Stimulated activated CD8-positive, alpha-beta memory T cell treated with anti-CD3 and anti-CD28 coated beads, Interleukin-15, amount 100 ng/mL, for 24 hours (primary cell): ENCODE data around the gene BCKDHA.
"Not testable (repeated sequence)": the region's sequence is repeated elsewhere in the genome, so short reads cannot be mapped to it uniquely, and the experiment has no call there.

ENCODE experiments used
- DNase-seq: peaks from one replicate; pipeline ENCODE4 v3.0.0-alpha.2; 2020; ENCODE audit warnings: low read depth

Gene BCKDHA

DNA sequence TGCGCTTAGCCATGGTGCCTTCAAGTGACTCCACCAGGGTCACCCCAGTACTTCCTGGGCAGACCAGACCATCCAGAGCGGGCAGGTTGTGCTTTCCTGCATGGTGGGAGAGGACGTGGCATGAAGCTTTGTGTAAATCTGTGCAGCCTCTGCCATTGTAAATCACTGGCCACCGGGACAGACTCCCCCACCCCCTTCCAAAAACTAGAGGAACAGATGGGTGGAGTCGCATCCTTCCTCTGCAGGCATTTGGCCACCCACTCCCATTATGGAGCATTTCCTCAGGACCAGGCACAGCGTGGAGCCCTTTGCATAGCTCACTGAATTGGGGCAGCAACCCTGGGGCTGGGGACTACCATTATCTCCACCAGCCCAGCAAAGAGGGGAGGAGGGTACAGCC is 8.2 kb downstream of the BCKDHA start:
- no peak for DNase-seq

DNA sequence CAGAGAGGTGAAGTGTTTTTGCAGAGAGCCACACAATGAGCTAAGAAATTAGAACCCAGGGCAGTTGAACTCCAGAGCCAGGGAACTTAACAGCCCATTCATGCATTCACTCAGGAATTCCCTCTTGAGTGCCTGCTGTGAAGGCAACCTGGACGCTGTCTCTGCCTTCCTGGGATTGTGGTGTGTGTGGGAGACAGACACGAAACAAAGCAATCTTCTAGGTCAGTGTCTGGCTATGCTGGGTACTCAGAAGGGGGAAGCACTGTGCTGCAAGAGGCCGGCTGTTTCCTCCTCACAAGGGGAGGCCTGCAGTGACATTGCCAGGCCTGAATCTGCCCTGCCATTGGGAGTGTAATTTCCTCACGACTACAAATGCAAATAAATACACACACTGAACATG is 9.7 kb downstream of the BCKDHA start:
- no peak for DNase-seq

DNA sequence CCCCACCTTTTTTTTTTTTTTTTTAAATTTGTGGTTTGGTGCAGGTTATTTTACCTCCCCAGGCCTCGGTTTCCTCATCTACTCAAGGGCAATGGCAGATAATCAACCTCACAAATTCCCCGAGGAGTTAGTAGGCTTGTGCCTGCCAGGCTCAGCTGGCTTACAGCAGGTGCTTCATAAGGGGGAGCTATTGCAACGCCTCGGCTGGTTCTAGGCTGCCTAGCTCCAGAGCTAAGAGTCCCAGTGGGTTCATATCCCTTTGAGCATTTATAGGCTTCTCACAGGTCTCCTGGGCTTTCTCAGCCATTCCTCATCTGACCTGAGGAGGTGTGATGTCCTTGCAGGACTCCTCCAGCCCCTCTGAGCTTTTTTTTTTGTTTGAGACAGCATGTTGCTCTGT is 10.6 kb downstream of the BCKDHA start:
- DNase-seq = no peak

DNA sequence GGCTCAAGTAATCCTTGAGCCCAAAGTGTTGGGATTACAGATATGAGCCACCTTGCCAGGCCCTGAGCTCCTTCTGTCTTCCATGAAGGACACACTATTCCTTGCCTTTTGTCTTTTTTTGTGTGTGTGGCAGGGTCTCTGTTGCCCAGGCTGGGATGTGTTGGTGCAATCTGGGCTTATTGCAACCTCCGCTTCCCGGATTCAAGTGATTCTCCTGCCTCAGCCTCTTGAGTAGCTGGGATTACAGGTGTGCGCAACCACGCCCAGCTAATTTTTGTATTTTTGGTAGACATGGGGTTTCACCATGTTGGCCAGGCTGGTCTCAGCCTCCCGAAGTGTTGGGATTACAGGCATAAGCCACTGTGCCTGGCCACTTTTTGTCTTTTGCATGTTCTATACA is 11.2 kb downstream of the BCKDHA start:
- DNase-seq = not testable (repeated sequence)

DNA sequence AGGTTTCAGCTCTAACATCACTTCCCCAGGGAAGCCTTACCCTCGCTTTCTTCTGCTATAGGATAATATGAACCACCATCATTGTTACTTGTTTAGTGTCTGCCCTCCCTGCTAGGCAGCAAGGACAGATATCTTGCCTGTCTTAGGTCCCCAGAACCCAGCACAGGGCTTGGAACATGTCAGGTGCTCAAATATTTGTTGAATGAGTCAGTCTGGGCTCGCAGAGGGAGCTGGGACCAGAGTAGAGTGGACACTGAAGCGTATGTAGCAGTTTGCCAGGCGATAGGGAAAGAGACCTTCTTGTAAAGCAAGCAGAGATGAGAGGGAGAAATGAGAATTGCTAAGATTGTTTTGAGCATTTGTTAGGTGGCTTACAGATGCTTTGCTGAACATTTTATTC is 11.7 kb downstream of the BCKDHA start:
- no peak for DNase-seq

DNA sequence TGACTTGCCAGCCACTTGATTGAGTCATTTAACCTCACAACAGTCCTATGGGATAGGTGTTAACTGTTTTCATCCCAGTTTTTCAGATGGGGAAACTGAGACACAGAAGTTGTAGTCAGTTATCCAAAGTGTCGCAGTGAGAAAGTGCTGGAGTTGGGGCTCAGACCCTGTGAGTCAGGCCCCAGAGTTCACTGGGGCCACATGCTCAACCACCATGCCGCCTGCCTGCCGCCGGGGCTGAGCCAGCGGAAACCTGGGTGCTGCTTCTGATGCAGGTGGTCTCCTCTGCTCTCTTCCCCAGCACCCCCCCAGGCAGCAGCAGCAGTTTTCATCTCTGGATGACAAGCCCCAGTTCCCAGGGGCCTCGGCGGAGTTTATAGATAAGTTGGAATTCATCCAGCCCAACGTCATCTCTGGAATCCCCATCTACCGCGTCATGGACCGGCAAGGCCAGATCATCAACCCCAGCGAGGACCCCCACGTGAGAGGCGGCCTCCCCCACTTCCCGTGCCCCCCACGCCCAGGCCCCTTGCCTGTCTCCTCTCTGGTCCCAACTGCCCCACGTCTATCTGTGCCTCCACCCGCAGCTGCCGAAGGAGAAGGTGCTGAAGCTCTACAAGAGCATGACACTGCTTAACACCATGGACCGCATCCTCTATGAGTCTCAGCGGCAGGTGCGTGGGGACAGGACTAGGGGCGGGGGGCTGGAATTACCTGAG is 12.9 kb downstream of the BCKDHA start:
- no peak for DNase-seq

DNA sequence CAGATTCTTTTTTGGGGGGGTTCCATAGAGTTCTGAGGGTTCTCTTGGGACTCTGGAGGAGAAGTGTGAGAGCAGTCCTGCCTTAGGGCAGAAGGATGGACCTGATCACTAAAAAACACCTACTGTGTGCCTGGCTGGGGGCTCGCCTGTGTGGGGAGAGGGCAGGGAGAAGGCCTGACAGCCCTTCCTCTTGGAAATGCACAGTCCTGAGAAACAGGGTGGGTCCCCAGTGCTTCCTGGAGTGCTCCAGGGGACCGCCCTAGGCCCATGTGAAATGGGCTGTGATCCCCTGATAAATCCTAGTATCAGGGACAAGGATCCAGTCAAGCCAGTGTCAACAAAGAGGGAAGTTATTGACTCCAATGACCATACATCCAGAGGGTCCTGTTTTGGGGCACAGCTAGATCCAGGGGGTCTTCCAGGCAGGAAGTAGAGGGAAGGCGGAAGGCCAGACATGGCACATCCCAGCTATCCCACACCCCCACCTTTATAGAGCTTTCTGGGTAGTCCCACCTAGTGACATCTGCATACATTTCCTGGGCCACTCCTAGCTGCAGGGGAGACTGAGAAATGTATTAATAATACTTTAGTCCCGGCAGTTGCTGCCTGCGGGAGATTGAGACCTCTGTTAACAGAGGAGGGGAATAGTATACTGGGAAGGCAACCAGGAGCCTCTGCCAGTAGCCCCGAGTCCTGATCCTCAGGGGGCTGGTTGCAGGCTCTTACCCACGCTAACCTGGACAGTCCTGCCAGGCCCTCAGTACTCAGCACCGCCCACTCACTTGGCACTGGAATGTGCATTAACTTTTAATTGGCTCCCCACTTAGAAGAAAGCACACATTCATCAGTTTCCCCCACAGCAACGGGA is 13.7 kb downstream of the BCKDHA start:
- DNase-seq = no peak

DNA sequence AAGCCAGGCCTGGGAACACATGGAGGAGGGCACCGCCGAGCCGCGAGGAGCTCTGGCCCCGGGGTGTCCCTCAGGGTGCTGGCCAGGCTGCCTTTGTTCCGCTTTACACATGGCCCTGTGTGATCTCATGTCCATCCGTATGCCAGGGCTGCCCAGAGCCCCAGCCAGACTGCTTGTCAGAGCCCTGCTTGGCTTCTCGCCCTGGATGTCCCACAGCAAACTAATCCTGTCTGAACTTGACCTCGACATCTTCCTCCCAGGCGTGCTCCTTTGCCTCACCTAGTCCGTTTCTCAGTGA is 14.3 kb downstream of the BCKDHA start:
- no peak for DNase-seq

DNA sequence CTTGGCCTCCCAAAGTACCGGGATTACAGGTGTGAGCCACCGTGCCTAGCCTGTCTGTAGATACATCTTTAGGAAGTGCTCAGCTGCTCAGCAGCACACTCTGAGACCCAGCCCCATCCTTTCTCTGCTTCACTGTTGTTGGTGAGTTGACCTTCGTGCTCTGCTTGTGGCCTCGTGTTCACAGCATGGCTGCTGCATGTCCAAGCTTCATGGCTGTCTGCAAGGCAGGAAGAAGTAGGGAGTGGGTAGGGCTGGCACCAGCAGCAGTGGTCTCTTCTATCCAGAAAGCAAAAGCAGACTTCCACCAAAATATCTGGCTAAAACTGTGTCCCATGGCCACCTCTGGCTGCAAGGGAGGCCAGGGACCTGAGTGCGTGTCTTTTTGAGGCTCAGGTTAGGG is 15.3 kb downstream of the BCKDHA start:
- DNase-seq = no peak

DNA sequence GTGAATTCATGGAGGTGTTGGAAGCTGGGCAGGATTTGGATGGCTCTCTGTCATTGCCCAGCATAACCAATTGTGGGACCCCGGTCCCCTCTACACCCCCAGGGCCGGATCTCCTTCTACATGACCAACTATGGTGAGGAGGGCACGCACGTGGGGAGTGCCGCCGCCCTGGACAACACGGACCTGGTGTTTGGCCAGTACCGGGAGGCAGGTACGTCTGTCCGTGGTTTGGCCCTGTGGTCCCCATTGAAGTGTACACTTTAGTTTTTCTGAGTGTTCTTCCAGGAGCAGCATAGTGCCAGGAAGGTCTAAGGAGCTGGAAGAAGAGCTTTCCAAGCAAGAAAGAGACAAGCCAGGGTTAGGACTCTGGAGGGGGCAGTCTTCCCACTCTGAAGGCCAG is 16.3 kb downstream of the BCKDHA start:
- DNase-seq = no peak

DNA sequence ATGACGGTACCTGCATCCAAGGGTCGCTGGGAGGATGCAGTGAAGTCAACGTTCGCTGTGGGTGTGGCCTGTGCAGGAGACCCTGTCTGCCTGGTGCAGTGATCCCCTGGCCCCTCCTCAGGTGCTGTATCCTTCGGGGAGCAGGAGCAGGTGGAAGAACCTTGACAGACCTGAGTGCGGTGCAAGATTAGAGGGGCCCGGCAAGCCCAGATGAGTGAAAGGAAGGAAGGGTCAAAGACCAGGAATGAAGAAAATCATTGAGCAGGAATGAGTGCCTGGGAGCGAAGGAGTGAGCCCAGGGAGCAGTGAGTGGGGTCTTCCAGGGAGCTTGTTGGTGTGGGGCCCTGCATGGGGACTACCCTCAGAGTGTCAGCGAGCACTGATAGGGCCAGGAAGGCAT is 16.8 kb downstream of the BCKDHA start:
- DNase-seq = no peak

DNA sequence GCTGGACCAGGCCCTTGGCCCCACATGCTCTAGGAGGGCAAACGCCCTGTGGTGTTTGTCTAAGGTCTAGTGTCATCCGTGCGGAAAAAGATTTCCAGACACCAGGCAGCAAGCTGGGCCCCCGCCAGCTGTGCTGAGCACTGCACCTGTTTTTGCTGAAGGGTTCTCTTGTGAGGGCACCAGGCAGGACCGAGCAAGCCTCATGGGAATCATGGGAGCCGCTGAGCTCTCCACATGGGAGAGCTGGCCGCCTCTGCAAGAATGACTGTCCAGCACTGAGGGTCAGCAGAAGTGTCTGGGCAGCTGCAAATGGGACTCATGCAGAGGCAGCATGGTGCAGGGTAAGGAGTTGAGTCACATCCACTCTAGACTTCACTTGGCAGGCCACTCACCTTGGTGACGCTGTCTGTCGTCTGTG is 17.5 kb downstream of the BCKDHA start:
- DNase-seq = no peak

DNA sequence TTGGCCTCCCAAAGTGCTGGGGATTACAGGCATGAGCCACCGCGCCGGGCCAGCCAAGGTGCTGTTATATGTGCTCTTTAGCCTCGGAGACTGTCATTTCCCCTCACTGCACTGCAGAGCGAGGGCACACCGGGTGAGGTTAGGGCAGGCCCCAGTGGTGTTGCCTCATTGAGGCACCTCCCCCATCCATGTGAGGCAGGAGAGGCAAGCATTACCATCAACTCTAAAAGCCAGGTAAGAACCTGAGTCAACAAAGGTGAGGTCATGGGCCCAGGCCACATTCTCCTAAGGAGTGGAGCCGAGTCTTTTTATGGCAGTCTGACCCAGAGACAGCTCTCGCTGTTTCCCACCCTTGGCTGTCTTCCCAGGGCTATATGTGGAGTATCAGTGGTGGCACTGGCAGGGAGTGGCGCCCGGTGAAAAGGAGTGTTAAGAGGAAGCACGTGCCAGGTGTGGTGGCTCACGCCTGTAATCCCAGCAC is 18.6 kb downstream of the BCKDHA start:
- DNase-seq = no peak

DNA sequence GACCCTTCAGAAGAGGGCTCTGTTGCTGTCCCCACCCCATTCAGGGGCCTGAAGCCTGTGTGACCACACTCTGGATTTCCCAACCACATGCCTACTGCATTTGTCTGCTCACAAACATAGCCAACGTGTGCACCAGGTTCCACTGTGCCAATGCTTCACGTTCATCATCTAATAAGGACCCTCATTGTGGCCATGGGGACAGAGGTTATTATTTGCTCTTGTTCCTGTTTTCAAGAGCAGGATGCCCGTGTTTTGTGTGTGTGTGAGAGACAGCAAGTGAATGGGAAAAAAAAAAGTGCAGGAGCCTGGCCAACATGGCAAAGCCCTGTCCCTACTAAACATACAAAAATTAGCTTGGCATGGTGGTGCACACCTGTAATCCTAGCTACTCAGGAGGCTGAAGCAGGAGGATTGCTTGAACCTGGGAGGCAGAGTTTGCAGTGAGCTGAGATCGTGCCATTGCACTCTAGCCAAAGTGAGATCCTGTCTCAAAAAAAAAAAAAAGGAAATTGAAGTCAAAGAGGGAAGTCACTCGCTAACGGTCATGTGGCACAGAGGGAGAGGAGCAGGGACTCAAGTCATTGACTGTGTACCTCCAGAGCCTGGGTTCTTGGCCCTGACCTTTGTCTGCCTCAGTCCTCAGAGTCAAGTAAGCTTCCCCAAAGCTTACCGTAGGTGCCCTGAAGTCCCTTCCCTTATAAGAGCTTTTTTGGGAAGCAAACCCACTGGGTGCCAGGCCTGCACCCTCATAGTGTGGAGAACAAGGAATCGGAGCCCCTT is 22.7 kb downstream of the BCKDHA start:
- DNase-seq = no peak

DNA sequence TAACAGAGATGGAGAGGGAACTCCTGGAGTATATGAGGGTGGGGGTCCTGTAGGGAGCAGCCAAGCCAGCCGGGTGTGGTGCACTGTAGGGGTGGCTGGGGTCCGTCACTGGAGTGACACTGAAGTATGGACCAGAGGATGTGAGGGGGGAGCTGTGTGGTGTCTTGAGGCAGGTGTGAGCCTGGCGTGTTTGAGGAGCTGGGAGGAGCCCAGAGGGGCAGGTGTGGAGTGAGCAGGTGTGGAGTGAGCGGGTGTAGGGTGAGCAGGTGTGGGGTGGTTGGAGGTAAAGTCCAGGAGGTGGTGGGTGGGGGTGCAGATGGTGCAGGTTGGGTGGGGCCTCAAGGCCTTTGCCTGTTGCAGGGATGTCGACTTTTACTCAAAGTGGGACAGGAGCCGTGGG is 23.7 kb downstream of the BCKDHA start:
- DNase-seq = no peak

DNA sequence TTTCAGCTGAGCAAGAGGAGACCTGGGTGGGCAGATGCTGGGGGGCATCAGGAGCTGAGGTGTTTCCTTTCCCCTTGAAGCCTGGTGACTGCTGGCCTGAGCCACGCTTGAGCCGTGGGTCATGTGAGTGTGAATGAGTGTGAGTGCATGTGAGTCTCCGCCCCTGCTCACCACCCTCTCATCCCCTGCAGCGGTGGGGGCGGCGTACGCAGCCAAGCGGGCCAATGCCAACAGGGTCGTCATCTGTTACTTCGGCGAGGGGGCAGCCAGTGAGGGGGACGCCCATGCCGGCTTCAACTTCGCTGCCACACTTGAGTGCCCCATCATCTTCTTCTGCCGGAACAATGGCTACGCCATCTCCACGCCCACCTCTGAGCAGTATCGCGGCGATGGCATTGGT is 24.4 kb downstream of the BCKDHA start:
- no peak for DNase-seq

DNA sequence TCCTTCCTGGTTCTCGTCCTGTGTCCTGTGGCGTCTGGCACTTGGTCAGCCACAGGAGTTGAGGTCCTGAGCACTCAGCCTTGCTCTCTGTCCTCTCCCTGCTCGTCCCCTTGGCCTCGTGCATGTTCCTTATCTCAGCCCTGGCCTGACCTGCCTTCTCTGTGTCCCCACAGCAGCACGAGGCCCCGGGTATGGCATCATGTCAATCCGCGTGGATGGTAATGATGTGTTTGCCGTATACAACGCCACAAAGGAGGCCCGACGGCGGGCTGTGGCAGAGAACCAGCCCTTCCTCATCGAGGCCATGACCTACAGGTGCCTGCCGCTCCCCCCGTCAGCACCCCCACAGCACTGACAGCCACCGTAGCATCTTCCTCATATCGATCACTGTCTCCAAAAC is 24.8 kb downstream of the BCKDHA start:
- no peak for DNase-seq

DNA sequence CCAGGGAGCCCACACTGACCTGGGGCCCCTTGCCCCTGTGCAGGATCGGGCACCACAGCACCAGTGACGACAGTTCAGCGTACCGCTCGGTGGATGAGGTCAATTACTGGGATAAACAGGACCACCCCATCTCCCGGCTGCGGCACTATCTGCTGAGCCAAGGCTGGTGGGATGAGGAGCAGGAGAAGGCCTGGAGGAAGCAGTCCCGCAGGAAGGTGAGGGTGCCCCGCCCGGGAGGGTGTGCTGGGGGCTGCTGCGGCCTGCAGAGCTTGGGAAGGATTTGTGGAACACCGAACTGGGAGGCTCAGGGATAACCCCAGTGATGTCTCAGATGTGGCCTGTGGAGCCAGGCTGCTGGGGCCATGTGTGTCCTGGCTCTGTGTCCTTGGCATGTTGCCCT is 25.3 kb downstream of the BCKDHA start:
- no peak for DNase-seq

DNA sequence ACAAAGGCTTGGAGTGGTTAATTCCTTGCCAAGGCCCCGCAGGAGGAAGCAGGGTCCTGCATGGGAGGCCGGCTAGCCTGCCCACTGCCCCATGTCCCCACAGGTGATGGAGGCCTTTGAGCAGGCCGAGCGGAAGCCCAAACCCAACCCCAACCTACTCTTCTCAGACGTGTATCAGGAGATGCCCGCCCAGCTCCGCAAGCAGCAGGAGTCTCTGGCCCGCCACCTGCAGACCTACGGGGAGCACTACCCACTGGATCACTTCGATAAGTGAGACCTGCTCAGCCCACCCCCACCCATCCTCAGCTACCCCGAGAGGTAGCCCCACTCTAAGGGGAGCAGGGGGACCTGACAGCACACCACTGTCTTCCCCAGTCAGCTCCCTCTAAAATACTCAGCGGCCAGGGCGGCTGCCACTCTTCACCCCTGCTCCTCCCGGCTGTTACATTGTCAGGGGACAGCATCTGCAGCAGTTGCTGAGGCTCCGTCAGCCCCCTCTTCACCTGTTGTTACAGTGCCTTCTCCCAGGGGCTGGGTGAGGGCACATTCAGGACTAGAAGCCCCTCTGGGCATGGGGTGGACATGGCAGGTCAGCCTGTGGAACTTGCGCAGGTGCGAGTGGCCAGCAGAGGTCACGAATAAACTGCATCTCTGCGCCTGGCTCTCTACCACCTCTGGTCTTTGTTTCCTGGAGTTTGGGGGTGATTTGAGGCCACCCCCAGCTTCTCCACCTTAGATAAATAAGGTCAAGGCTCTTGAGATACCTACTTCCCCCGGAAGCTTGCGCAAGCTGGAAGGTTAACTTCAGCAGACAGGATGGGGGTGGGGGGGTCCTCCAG is 26.9 kb downstream of the BCKDHA start:
- no peak for DNase-seq

DNA sequence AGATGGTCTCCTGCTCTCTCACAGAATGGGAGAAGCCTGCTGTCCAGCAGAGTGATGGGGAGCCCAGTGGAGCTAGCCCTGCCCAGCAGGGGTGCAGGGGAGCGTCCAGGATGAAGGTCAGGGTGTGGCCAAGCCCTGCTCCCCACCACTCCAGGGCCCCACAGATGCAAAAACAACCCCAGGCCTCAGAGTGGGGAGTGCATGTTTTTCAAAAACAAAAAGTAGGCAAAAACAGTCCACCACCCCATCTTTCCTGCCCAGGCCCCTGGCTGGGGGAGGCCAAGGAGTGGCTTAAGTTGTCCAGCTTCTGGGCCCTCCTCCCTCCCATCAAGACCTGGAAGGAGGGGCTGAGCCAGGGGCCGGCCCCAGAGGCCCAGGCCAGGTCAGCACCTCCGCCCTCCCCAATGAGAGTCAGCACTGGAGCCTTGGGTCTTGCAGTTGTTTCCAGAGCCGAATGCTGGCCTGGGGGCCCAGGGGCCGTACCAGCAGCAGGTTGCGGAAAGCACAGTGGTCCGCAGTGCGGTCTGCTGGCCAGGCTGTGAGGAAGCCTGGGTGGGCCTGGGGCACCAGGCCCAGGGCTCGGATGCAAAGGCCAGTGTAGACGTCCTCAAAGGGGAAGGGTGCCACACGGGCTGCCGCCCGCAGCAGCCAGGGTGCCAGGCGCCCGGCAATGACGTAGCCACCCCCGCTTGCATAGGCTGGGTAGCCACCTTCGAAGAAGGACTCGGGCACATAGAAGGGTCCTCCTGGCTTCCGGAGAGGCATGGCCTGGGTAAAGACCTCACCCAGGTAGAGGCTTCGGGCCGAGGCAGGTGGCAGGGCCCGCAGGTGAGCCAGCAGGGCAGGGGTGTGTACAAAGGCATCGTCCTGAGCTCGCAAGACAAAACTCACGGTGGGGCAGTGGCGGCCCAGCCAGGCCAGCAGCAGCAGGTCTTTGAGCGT is 27.8 kb downstream of the BCKDHA start:
- no peak for DNase-seq
